Nephron (organoid): ENCODE results near the gene CLDN24.

Experiments used
- H3K27ac Mint-ChIP-seq, 3 experiments: 2 replicates each; pipeline ENCODE4 v1.8.0; 2020; ENCODE audit warnings: mixed read lengths in 3 of 3, mild to moderate bottlenecking in 2 of 3, moderate library complexity in 1 of 3
- H3K27me3 Mint-ChIP-seq: 2 replicates; pipeline ENCODE4 v1.8.0; 2021; ENCODE audit warnings: low read depth, mild to moderate bottlenecking, moderate library complexity, mixed read lengths
- H3K36me3 Mint-ChIP-seq: 2 replicates; pipeline ENCODE4 v1.8.0; 2020; ENCODE audit warnings: low read depth, mixed read lengths
- H3K4me1 Mint-ChIP-seq: 2 replicates; pipeline ENCODE4 v1.8.0; 2020; ENCODE audit warnings: mixed read lengths
- H3K4me3 Mint-ChIP-seq, 3 experiments: 2 replicates each; pipeline ENCODE4 v1.8.0; 2020; ENCODE audit warnings: mild to moderate bottlenecking in 3 of 3, mixed read lengths in 3 of 3, moderate library complexity in 2 of 3
- H3K9me3 Mint-ChIP-seq: 2 replicates; pipeline ENCODE4 v1.8.0; 2020; ENCODE audit warnings: mixed read lengths
- CTCF ChIP-seq, 3 experiments: fragments of 200-600 bp; sonication (generic); IDR thresholded peaks; one replicate each; pipeline ENCODE4 v1.5.0; 2021; ENCODE audit warnings: antibody characterized with exemption in 3 of 3; ENCODE audit not compliant: unreplicated experiment in 3 of 3

The CLDN24 gene

GRCh38 chr4:183335369-183335940 is 13.2 kb upstream of the CLDN24 start:
- Mint-ChIP-seq H3K4me3 (no peak overlapping the region), H3K4me1 (no peaks in the 10 kb centered on the region), H3K27ac (no peak overlapping the region), H3K27me3 (no peaks in the 10 kb centered on the region), H3K9me3 (peaks cover 4% of the 10 kb centered on the region), H3K36me3 (no peaks in the 10 kb centered on the region)
- no peak for TF ChIP-seq CTCF (IDR thresholded peaks at IDR 0.05; ENCODE audit: unreplicated experiment in 3 of 3)

- H3K4me3 Mint-ChIP-seq = no peak overlapping the region
- H3K9me3 Mint-ChIP-seq = peaks cover 6% of the 10 kb centered on the region
- TF ChIP-seq CTCF (IDR thresholded peaks at IDR 0.05; ENCODE audit: unreplicated experiment in 3 of 3) = no peak
- H3K4me1 Mint-ChIP-seq = peaks cover 2% of the 10 kb centered on the region
- H3K27me3 Mint-ChIP-seq = no peaks in the 10 kb centered on the region
- peaks cover 2% of the 10 kb centered on the region for H3K36me3 Mint-ChIP-seq
- no peak overlapping the region for H3K27ac Mint-ChIP-seq
These were observed 11.8 kb upstream of the CLDN24 start for GRCh38 chr4:183333983-183334382.

- Mint-ChIP-seq H3K4me1 (peaks cover 10% of the 10 kb centered on the region), H3K9me3 (peaks cover 9% of the 10 kb centered on the region), H3K4me3 (no peak overlapping the region), H3K36me3 (peaks cover 5% of the 10 kb centered on the region), H3K27ac (no peak overlapping the region), H3K27me3 (no peaks in the 10 kb centered on the region)
- no peak for TF ChIP-seq CTCF (IDR thresholded peaks at IDR 0.05; ENCODE audit: unreplicated experiment in 3 of 3)
These were observed 11.0 kb upstream of the CLDN24 start for GRCh38 chr4:183333202-183333601.

GRCh38 chr4:183332447-183332846 is 10.2 kb upstream of the CLDN24 start:
- H3K27ac Mint-ChIP-seq = no peak overlapping the region
- H3K4me3 Mint-ChIP-seq = no peak overlapping the region
- no peak for TF ChIP-seq CTCF (IDR thresholded peaks at IDR 0.05; ENCODE audit: unreplicated experiment in 3 of 3)
- peaks cover 9% of the 10 kb centered on the region for H3K9me3 Mint-ChIP-seq
- H3K36me3 Mint-ChIP-seq = peaks cover 5% of the 10 kb centered on the region
- H3K4me1 Mint-ChIP-seq = peaks cover 10% of the 10 kb centered on the region
- H3K27me3 Mint-ChIP-seq = no peaks in the 10 kb centered on the region

- Mint-ChIP-seq H3K9me3 (peaks cover 9% of the 10 kb centered on the region), H3K4me1 (peaks cover 10% of the 10 kb centered on the region), H3K27ac (no peak overlapping the region), H3K36me3 (peaks cover 16% of the 10 kb centered on the region), H3K4me3 (no peak overlapping the region), H3K27me3 (no peaks in the 10 kb centered on the region)
- TF ChIP-seq CTCF (IDR thresholded peaks at IDR 0.05; ENCODE audit: unreplicated experiment in 3 of 3) = no peak
These were observed 8.6 kb upstream of the CLDN24 start for GRCh38 chr4:183330841-183331240.

- no peak overlapping the region for H3K27ac Mint-ChIP-seq
- H3K9me3 Mint-ChIP-seq = peaks cover 9% of the 10 kb centered on the region
- peaks cover 10% of the 10 kb centered on the region for H3K4me1 Mint-ChIP-seq
- H3K36me3 Mint-ChIP-seq = peaks cover 20% of the 10 kb centered on the region
- TF ChIP-seq CTCF (IDR thresholded peaks at IDR 0.05; ENCODE audit: unreplicated experiment in 3 of 3) = no peak
- no peaks in the 10 kb centered on the region for H3K27me3 Mint-ChIP-seq
- H3K4me3 Mint-ChIP-seq = no peak overlapping the region
These were observed 7.9 kb upstream of the CLDN24 start for GRCh38 chr4:183329954-183330742.
